GM12878 (cell line): Measurements from ENCODE around the gene ATOSA. TPM values are rescaled to one million over a fixed set of nuclear protein-coding genes. Genes with fewer than 3 reads are reported as not detected.
A peak's percentile ranks its signal among the peaks of the same experiment; 100 is the strongest.

Source experiments
- ATAC-seq: fragments of 200-7000 bp; cut with Tn5 transposase; 3 replicates; pipeline ENCODE4 v1.9.1; 2020; ENCODE audit warnings: mild to moderate bottlenecking, moderate library complexity
- BruUV-seq: library from RNA; stranded (reverse); fragments of 400-500 nt; replicated peaks from 2 replicates; lab custom pipeline; 2021; lab: Mats Ljungman, UMichigan
- CTCF ChIA-PET: fragments of 300-600 bp; sonication (Branson Sonifier 250); formaldehyde crosslinking; extraction: SDS; loops from one replicate; lab custom pipeline; 2021; ENCODE audit warnings: inconsistent platforms; lab: Yijun Ruan, JAX
- POLR2A ChIA-PET: fragments of 350-600 bp; formaldehyde crosslinking; extraction: SDS; loops from one replicate; lab custom pipeline; 2021; ENCODE audit warnings: inconsistent platforms; lab: Charles Lee
- RAD21 ChIA-PET: fragments of 300-600 bp; sonication (Branson Sonifier 250); formaldehyde crosslinking; loops from one replicate; lab custom pipeline; 2023; ENCODE audit warnings: antibody characterized with exemption; ENCODE audit not compliant: unreplicated experiment; lab: Charles Lee
- SMC1A ChIA-PET: fragments of 300-600 bp; sonication (Branson Sonifier 250); formaldehyde crosslinking; loops from one replicate; lab custom pipeline; 2023; ENCODE audit not compliant: unreplicated experiment, uncharacterized antibody; lab: Charles Lee
- DNase-seq: peaks from one replicate; pipeline ENCODE4 v3.0.0-alpha.2; 2011; ENCODE audit warnings: low read depth, low spot score
- FAIRE-seq: peaks from 3 replicates; lab custom pipeline; 2011; peaks lifted over from hg19 to GRCh38; lab: Jason Lieb, UNC
- H2AFZ ChIP-seq: 2 replicates; pipeline ENCODE4 v1.6.0; 2011; ENCODE audit warnings: low read depth, low read length, control low read depth; ENCODE audit not compliant: control insufficient read depth
- H3K27ac ChIP-seq: 2 replicates; pipeline ENCODE4 v1.5.1; 2011; ENCODE audit warnings: control low read depth; ENCODE audit not compliant: control insufficient read depth, insufficient read depth
- H3K27me3 ChIP-seq, 2 experiments: replicated peaks in 1 of 2; 2 replicates each; pipeline versions ENCODE4 v1.6.0 to v1.6.1; 2011; ENCODE audit warnings: low read length in 1 of 2; ENCODE audit not compliant: control insufficient read depth in 2 of 2, insufficient read depth in 2 of 2
- H3K36me3 ChIP-seq, 2 experiments: 2 replicates each; pipeline ENCODE4 v1.5.1; 2011; ENCODE audit warnings: low read length in 1 of 2; ENCODE audit not compliant: control insufficient read depth in 2 of 2, insufficient read depth in 2 of 2
- H3K4me1 ChIP-seq: 2 replicates; pipeline ENCODE4 v1.6.1; 2011; ENCODE audit warnings: mild to moderate bottlenecking, low read length, moderate library complexity, mixed read lengths; ENCODE audit not compliant: control insufficient read depth, insufficient read depth
- H3K4me2 ChIP-seq: 2 replicates; pipeline ENCODE4 v1.6.0; 2011; ENCODE audit warnings: control low read depth; ENCODE audit not compliant: control insufficient read depth, insufficient read depth
- H3K4me3 ChIP-seq: fragments of 200-600 bp; sonication (generic); 2 replicates; pipeline ENCODE4 v1.5.1; 2016
- H3K79me2 ChIP-seq: 2 replicates; pipeline ENCODE4 v1.6.0; 2011; ENCODE audit warnings: low read length; ENCODE audit not compliant: control insufficient read depth, insufficient read depth
- H3K9ac ChIP-seq: 2 replicates; pipeline ENCODE4 v1.8.0; 2011; ENCODE audit warnings: low read length, control low read depth, mixed read lengths; ENCODE audit not compliant: control insufficient read depth, insufficient read depth
- H3K9me3 ChIP-seq: replicated peaks from 3 replicates; pipeline ENCODE4 v1.5.1; 2011; ENCODE audit warnings: mild to moderate bottlenecking, low read length; ENCODE audit not compliant: control insufficient read depth, insufficient read depth
- H4K20me1 ChIP-seq: 2 replicates; pipeline ENCODE4 v1.6.0; 2011; ENCODE audit not compliant: control insufficient read depth, insufficient read depth
- BHLHE40 ChIP-seq, 2 experiments: fragments of 450-650 bp in 1 of 2; IDR thresholded peaks; 2 replicates each; pipeline ENCODE4 v1.6.1; 2011 to 2017; ENCODE audit warnings: low read depth in 2 of 2, borderline replicate concordance in 1 of 2, improper control_type of control experiment in 1 of 2, low read length in 1 of 2, mild to moderate bottlenecking in 1 of 2
- CUX1 ChIP-seq: IDR thresholded peaks from 2 replicates; pipeline ENCODE4 v1.6.1; 2012; ENCODE audit warnings: improper control_type of control experiment, low read depth, low read length; ENCODE audit not compliant: insufficient replicate concordance
- E2F4 ChIP-seq: IDR thresholded peaks from 2 replicates; pipeline ENCODE4 v1.6.1; 2012; ENCODE audit warnings: low read depth, low read length, improper control_type of control experiment
- EP300 ChIP-seq, 2 experiments: fragments of 150-350 bp in 1 of 2; IDR thresholded peaks; 2 replicates each; pipeline ENCODE4 v1.6.1; 2011 to 2012; ENCODE audit warnings: low read depth in 2 of 2, low read length in 2 of 2, borderline replicate concordance in 1 of 2, improper control_type of control experiment in 1 of 2, inconsistent platforms in 1 of 2; ENCODE audit not compliant: control insufficient read depth in 1 of 2
- MXI1 ChIP-seq: fragments of 150-350 bp; IDR thresholded peaks from 2 replicates; pipeline ENCODE4 v1.6.1; 2011; ENCODE audit warnings: low read depth, mild to moderate bottlenecking, inconsistent platforms, low read length, improper control_type of control experiment
- RELA ChIP-seq: fragments of 450-650 bp; IDR thresholded peaks from 2 replicates; pipeline ENCODE4 v1.8.0; 2014; ENCODE audit warnings: borderline replicate concordance; ENCODE audit not compliant: partially characterized antibody
- RUNX3 ChIP-seq: IDR thresholded peaks from 2 replicates; pipeline ENCODE4 v1.6.1; 2012; ENCODE audit warnings: low read length, inconsistent platforms
- SIN3A ChIP-seq: IDR thresholded peaks from 2 replicates; pipeline ENCODE4 v1.6.1; 2012; ENCODE audit warnings: low read depth, low read length, improper control_type of control experiment
- SMARCA5 ChIP-seq: fragments of 450-650 bp; IDR thresholded peaks from 2 replicates; pipeline ENCODE4 v1.6.1; 2017; ENCODE audit warnings: mild to moderate bottlenecking
- SMC3 ChIP-seq: IDR thresholded peaks from 2 replicates; pipeline ENCODE4 v1.6.1; 2011; ENCODE audit warnings: low read length, improper control_type of control experiment, borderline replicate concordance
- YY1 ChIP-seq: IDR thresholded peaks from 2 replicates; pipeline ENCODE4 v1.6.1; 2011; ENCODE audit warnings: low read depth, mild to moderate bottlenecking, low read length
- WGBS: methylation state at CpG from one replicate; pipeline ENCODE4 v1.1.6; 2016; ENCODE audit warnings: low lambda C conversion rate; ENCODE audit not compliant: insufficient replicate concordance, insufficient coverage; ENCODE audit errors: missing lambda C conversion rate; 5-methylcytosine and 5-hydroxymethylcytosine counted together
- in situ Hi-C: fragments of 300-500 bp; cut with MboI; formaldehyde crosslinking; loops from 9 replicates; pipeline ENCODE4 v1.14.3; 2018; ENCODE audit warnings: mixed read lengths
- intact Hi-C: fragments of 100-400 bp; cut with micrococcal nuclease; formaldehyde crosslinking; loops from one replicate; pipeline ENCODE4 v1.14.2; 2022; ENCODE audit not compliant: unreplicated experiment
- polyA plus RNA-seq, 11 experiments: library from polyadenylated mRNA; depleted of rRNA in 4 of 11; unstranded in 6 of 11; stranded (reverse) in 5 of 11; fragments of >200 nt; fragmentation: Nextera tagmentation in 4 of 11; fragmentation: Illumina TruSeq in 1 of 11; extraction: Ambion mirVana in 4 of 11; extraction: Trizol in 1 of 11; gene quantifications; 1 replicate in 1 of 11; 2 replicates in 10 of 11; pipeline versions ENCODE4 v1.2.1 to v1.2.3, GENCODE V29; 2011 to 2016; ENCODE audit warnings: inconsistent platforms in 2 of 11, missing spikeins in 2 of 11, low read depth in 1 of 11
- total RNA-seq, 4 experiments: library from RNA; depleted of rRNA in 3 of 4; stranded (reverse); fragments of >200 nt in 3 of 4; fragmentation: Illumina TruSeq in 1 of 4; extraction: Trizol in 1 of 4; gene quantifications; 2 replicates each; pipeline versions ENCODE4 v1.2.1 to v1.2.3, GENCODE V29; 2013 to 2021

Gene ATOSA
- total and polyA plus RNA-seq, 10 of the 15 experiments (the other 5 are each of a cell fraction or from before 2014, with no cell fraction given): 6.8 to 24.3 (median 14.6) TPM

DNA sequence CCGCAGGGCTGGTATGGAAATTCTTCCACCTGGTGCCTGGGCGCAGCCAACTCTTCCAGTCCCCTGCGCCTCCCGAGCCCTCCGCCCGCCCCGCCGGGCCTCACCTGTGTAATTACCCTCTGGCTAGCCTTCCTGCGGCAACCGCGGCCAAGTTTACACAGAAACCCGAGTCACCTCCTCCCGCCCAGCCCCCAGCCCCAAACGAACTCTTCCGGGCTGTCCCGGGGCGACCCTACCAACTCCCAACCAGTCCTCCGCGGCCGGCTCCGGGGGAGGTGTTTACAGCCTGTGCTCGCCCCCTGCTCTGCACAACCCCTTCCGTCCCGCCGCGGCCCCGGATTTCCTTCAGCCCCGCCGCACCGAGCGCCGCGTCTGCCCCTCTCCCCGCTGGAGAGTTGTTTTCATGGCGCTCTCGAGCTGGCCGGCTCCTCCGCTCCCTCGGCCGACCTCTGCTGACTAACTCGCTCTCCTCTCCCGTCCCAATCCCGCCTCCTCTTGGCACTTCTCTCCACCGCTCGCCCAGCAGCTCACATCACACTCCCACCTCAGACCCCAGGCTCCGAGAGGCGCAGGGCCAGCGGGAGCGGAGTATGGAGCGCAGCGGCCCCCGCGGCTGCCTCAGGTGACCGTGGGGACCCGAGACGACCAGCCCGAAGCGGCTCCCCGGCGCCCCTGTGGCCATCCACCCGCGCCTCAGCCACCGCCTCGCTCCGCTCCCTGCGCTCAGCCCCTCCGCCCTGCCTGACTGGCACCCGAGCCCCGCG lies 538 bp downstream of the ATOSA start (continued):
- TF ChIP-seq SIN3A (0 out of 2 replicates have a peak, but pooled peaks have one; percentile 8), BHLHE40 (IDR thresholded peaks at IDR 0.05; ENCODE audit: borderline replicate concordance in 1 of 2, low read depth in 2 of 2, low read length in 1 of 2) (no peak)

DNA sequence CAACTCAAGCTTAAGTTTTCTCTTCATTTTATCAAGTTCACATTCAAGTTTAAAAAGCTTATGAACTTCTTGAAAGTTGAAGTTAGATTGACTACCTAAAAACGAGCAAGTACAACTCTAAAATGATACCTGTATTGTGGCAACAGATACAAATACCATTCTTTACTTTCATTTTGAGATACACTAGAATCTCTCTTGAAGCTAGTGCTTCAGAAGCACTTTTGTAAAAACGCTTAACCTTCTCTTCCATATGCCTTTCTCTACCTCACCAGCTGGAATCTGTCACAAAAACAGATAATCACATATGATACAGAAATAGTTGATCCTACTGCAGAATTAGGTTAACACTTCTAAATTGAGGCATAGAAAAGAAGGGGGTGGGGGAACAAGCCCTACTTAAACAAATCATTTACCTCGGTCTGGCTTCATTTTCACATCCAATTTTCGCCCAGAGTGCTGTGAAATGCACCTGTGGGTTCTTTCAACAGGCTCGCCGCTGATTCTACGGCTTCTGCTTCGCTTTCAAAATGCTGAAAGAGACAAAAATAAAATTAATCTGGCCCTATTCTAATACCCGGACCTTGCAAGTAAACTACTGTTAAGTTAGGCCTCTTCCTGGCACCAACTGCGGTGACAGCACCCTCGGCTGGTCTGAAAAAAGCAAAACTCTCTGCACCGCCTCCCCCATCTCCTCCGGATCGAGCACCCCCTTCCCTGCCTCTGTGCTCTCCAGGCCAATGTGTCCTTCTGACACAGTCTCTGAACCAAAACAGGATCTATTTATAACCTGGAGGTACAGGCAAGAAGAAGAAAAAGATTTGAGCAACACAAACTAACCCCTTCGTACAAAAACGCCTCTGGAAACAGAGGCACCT lies 1.4 kb downstream of the ATOSA start:
- peak; percentile 70 for FAIRE-seq
- H3K4me2 ChIP-seq: peak overlapping the region; percentile 94
- DNase-seq: peak; percentile 46
- no peaks in the 10 kb centered on the region; a peak in 1 of 4 replicates for H3K36me3 ChIP-seq
- no peaks in the 10 kb centered on the region for H3K9me3 ChIP-seq
- ChIA-PET RAD21 (interaction anchor here (0.6 to 1.2 kb wide), 10 partner anchors 53 to 422 kb away, joined by 3 to 6 read pairs (median 4); partner anchors contain the start of gene MYO5A), CTCF (interaction anchor here (0.7 to 1.8 kb wide), 9 partner anchors 10 to 348 kb away, joined by 3 to 8 read pairs (median 4); partner anchors contain the start of gene MYO5A), POLR2A (interaction anchor here (1.1 kb wide), 1 partner anchor 117 kb away, joined by 3 read pairs; no protein-coding TSS in a partner anchor), SMC1A (interaction anchor here (0.7 to 2.8 kb wide), 19 partner anchors 12 to 420 kb away, joined by 3 to 13 read pairs (median 4); no protein-coding TSS in a partner anchor)
- 0% methylated on average over 16 of the region's 16 CpGs for WGBS
- H3K79me2 ChIP-seq: peaks cover 25% of the 10 kb centered on the region
- H4K20me1 ChIP-seq: no peaks in the 10 kb centered on the region
- peak; percentile 65 for ATAC-seq
- peaks cover 38% of the 10 kb centered on the region for H3K4me1 ChIP-seq
- peak overlapping the region; percentile 83 for H2AFZ ChIP-seq
- no peaks in the 10 kb centered on the region for H3K27me3 ChIP-seq
- peak overlapping the region; percentile 93 for H3K4me3 ChIP-seq
- no TSS peak for BruUV-seq
- peak overlapping the region; percentile 84 for H3K27ac ChIP-seq
- H3K9ac ChIP-seq: peak overlapping the region; percentile 85
- in situ Hi-C loops (no loop called here), intact Hi-C loops (loop anchor here (2.0 to 10.0 kb wide), 4 partner anchors 54 to 347 kb away; partner anchors contain the start of gene ARPP19)
- TF ChIP-seq RUNX3 (peak; percentile 36), EP300 (IDR thresholded peaks at IDR 0.05; ENCODE audit: borderline replicate concordance in 1 of 2, control insufficient read depth in 1 of 2, low read depth in 2 of 2, low read length in 2 of 2) (0 out of 4 replicates have a peak, but pooled peaks of 1 of the 2 experiments have one; percentile 29), SMARCA5 (0 out of 2 replicates have a peak, but pooled peaks have one; percentile 29), E2F4 (no peak), RELA (no peak), CUX1 (no peak), MXI1 (peak; percentile 59; the same call in 1 of the 2 replicates), SMC3 (0 out of 2 replicates have a peak, but pooled peaks have one; percentile 22), YY1 (0 out of 2 replicates have a peak, but pooled peaks have one; percentile 18)
